ENCODE measurements around the gene TMEM186.
"Not testable (repeated sequence)": the region's sequence is repeated elsewhere in the genome, so short reads cannot be mapped to it uniquely, and the experiment has no call there.

TMEM186 gene

GRCh38 chr16:8812162-8812843 is 14.9 kb upstream of the TMEM186 start:
- DNase-seq (ENCODE audit: low read depth) = no peak

- DNase-seq (ENCODE audit: low read depth) = no peak
These were observed 11.3 kb upstream of the TMEM186 start for GRCh38 chr16:8808613-8809353.

- no peak for DNase-seq (ENCODE audit: low read depth)
These were observed 10.6 kb upstream of the TMEM186 start for GRCh38 chr16:8808009-8808408.

- no peak for DNase-seq (ENCODE audit: low read depth)
These were observed 9.8 kb upstream of the TMEM186 start for GRCh38 chr16:8807189-8807588.

- no peak for DNase-seq (ENCODE audit: low read depth)
These were observed 9.0 kb upstream of the TMEM186 start for GRCh38 chr16:8806272-8806983.

- DNase-seq (ENCODE audit: low read depth) = no peak
These were observed 6.9 kb upstream of the TMEM186 start for GRCh38 chr16:8804313-8804712.

GRCh38 chr16:8803733-8804132 is 6.3 kb upstream of the TMEM186 start:
- not testable (repeated sequence) for DNase-seq (ENCODE audit: low read depth)

GRCh38 chr16:8801701-8802100 is 4.3 kb upstream of the TMEM186 start:
- no peak for DNase-seq (ENCODE audit: low read depth)

- no peak for DNase-seq (ENCODE audit: low read depth)
These were observed 1.2 kb upstream of the TMEM186 start for GRCh38 chr16:8798535-8799157.

GRCh38 chr16:8798174-8798527 is 712 bp upstream of the TMEM186 start:
- DNase-seq (ENCODE audit: low read depth) = no peak

GRCh38 chr16:8796469-8797363 is 723 bp downstream of the TMEM186 start:
- DNase-seq (ENCODE audit: low read depth) = no peak

GRCh38 chr16:8795818-8796217 is 1.6 kb downstream of the TMEM186 start:
- DNase-seq (ENCODE audit: low read depth) = no peak

GRCh38 chr16:8795091-8795490 is 2.3 kb downstream of the TMEM186 start:
- no peak for DNase-seq (ENCODE audit: low read depth)

- no peak for DNase-seq (ENCODE audit: low read depth)
These were observed 8.8 kb downstream of the TMEM186 start for GRCh38 chr16:8788578-8789172.

GRCh38 chr16:8786316-8786715 is 11.1 kb downstream of the TMEM186 start:
- not testable (repeated sequence) for DNase-seq (ENCODE audit: low read depth)

GRCh38 chr16:8785408-8785807 is 12.0 kb downstream of the TMEM186 start:
- no peak for DNase-seq (ENCODE audit: low read depth)

- no peak for DNase-seq (ENCODE audit: low read depth)
These were observed 14.8 kb downstream of the TMEM186 start for GRCh38 chr16:8782673-8783072.

- DNase-seq (ENCODE audit: low read depth) = no peak
These were observed 15.6 kb downstream of the TMEM186 start for GRCh38 chr16:8781797-8782196.

- no peak for DNase-seq (ENCODE audit: low read depth)
These were observed 20.2 kb downstream of the TMEM186 start for GRCh38 chr16:8777217-8777616.

GRCh38 chr16:8776129-8776584 is 21.3 kb downstream of the TMEM186 start:
- DNase-seq (ENCODE audit: low read depth) = no peak

- DNase-seq (ENCODE audit: low read depth) = no peak
These were observed 22.1 kb downstream of the TMEM186 start for GRCh38 chr16:8775359-8775758.

All from stimulated activated CD8-positive, alpha-beta memory T cell treated with anti-CD3 and anti-CD28 coated beads, Interleukin-15, amount 100 ng/mL, for 24 hours (primary cell).